GM19438 (cell line): ENCODE results near the gene OR11H6.
"Not testable (repeated sequence)": the region's sequence is repeated elsewhere in the genome, so short reads cannot be mapped to it uniquely, and the experiment has no call there.

Experiments
- ATAC-seq: cut with Tn5 transposase; IDR thresholded peaks from one replicate; pipeline ENCODE4 v1.9.1; 2021; ENCODE audit warnings: low read depth; ENCODE audit not compliant: unreplicated experiment

Gene OR11H6

DNA sequence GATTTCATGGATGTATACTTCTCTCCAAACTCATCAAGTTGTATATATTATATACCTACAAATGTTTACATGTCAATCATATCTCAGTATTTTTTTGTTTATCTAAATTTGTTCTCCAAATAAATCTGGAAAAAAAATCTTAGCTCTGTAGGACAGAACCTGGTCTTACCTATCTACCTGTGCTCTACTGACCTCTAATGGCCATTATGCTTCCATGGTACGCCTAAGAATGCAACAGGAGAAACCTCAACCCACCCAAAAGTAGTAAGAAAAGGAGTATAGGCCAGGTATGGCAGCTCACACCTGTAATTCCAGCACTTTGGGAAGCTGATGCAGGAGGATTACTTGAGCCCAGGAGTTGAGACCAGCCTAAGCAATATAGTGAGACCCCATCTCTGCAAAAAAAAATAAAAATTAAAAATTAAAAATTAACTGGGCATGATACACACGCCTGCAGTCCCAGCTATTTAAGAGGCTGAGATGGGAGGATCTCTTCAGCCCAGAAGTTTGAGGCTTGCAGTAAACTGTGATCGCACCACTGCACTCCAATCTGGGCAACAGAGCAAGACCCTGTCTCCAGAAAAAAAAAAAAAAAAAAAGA lies 24.2 kb downstream of the OR11H6 start:
- ATAC-seq, result no peak

DNA sequence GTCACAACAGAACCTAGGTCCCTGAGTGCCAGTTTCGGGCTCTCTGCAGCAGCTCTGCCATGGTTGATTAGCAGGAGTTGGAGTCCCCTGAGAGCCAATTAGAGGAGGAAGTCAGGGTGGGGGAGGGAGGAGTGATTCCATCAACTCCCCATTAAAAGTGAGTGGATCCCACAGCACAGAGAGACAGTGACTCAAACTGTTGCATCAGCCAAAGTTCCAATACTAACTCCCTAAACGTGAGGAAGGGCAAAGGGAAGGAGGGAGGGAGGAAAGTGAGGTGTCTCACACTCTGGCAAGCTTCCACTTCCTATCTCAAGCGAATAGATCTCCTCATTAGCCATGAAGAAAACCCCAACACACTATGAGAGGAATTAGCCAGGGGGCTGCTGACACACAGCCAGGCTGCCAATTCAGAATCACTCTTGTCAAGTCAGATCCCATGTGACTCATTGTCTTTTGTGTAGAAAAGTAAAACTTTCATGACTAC lies 39.2 kb downstream of the OR11H6 start:
- ATAC-seq, result no peak

DNA sequence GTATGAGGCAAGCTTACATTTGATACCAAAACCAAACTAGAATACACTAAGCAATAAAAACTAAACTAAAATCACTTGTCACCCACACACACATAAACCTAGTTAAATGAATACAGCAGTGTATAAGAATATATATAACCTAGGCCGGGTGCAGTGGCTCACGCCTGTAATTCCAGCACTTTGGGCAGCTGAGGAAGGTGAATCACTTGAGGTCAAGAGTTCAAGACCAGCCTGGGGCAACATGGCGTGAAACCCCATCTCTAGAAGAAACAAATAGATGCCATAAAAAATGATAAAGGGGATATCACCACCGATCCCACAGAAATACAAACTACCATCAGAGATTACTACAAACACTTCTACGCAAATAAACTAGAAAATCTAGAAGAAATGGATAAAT lies 40.9 kb downstream of the OR11H6 start:
- not testable (repeated sequence) for ATAC-seq

DNA sequence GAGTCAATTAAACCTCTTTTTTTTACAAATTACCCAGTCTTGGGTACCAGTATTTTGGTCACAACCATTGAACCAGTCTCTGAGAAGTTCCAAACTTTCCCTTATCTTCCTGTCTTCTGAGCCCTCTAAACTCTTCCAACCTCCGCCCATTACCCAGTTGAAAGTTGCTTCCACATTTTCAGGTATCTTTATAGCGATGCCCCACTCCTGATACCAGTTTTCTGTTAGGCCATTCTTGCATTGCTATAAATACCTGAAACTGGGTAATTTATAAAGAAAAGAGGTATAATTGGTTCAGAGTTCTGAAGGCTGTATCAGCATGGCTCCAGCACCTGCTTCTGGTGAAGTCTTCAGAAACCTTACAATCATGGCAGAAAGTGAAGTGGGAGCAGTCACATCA lies 50.6 kb downstream of the OR11H6 start:
- no peak for ATAC-seq
